Ectodermal cell (in vitro differentiated cells): ENCODE measurements around the gene SOCS7.
A peak's percentile ranks its signal among the peaks of the same experiment; 100 is the strongest.

Experiments
- H3K27ac ChIP-seq: 2 replicates; pipeline ENCODE4 v1.7.0; 2013; ENCODE audit warnings: mild to moderate bottlenecking, low read depth, low read length; ENCODE audit not compliant: insufficient read depth, poor library complexity, severe bottlenecking
- H3K27me3 ChIP-seq: 2 replicates; pipeline ENCODE4 v1.7.0; 2013; ENCODE audit warnings: mild to moderate bottlenecking, low read length; ENCODE audit not compliant: insufficient read depth, control insufficient read depth, poor library complexity, severe bottlenecking
- H3K36me3 ChIP-seq: one replicate; pipeline ENCODE4 v1.7.0; 2013; ENCODE audit warnings: low read length; ENCODE audit not compliant: control insufficient read depth, insufficient read depth
- H3K4me1 ChIP-seq: one replicate; pipeline ENCODE4 v1.7.0; 2013; ENCODE audit warnings: low read length; ENCODE audit not compliant: control insufficient read depth, insufficient read depth
- H3K4me3 ChIP-seq: 2 replicates; pipeline ENCODE4 v1.7.0; 2013; ENCODE audit warnings: low read depth, low read length, control low read depth; ENCODE audit not compliant: insufficient read depth
- H3K9me3 ChIP-seq: 2 replicates; pipeline ENCODE4 v1.7.0; 2013; ENCODE audit warnings: mild to moderate bottlenecking, low read length, moderate library complexity; ENCODE audit not compliant: control insufficient read depth
- WGBS, 2 experiments: methylation state at CpG; one replicate each; pipeline ENCODE4 v1.1.7; 2013; ENCODE audit warnings: missing lambda C conversion rate in 2 of 2; 5-methylcytosine and 5-hydroxymethylcytosine counted together

Gene SOCS7

DNA sequence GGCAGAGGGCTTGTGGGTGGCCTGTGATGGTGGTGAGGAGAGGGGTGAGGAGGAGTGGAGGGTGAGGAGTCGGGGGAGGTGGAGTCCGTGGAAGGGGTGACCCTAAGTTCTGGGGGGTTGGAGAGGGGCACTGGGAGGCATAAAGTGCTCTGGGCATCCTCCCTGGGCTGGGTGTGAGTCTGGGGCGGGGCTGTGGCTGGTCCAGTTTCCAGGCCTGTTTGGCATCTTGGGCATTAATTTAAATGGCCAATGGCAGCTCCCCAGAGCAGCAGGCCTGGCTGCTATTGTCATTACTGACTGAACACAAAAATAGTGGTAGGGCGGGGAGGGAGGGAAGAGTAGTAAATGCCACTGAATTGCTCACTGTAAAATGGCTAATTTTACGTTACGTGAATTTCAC is 68.9 kb downstream of the SOCS7 start:
- peaks cover 57% of the 10 kb centered on the region for H3K4me1 ChIP-seq
- peaks cover 25% of the 10 kb centered on the region for H3K27me3 ChIP-seq
- H3K27ac ChIP-seq = no peak overlapping the region

GRCh38 chr17:38421171-38421841 is 69.7 kb downstream of the SOCS7 start:
- Histone ChIP-seq H3K9me3 (no peaks in the 10 kb centered on the region), H3K27ac (no peak overlapping the region), H3K4me1 (peaks cover 59% of the 10 kb centered on the region), H3K36me3 (no peaks in the 10 kb centered on the region), H3K4me3 (no peak overlapping the region), H3K27me3 (peaks cover 25% of the 10 kb centered on the region)
- 45 to 47% methylated on average over 14 of the region's 14 CpGs for WGBS, 2 experiments

More for the DNA sequence above, 68.9 kb downstream of the SOCS7 start:
- 79 to 80% methylated on average over 6 of the region's 6 CpGs for WGBS, 2 experiments
- H3K9me3 ChIP-seq = no peaks in the 10 kb centered on the region
- no peaks in the 10 kb centered on the region for H3K36me3 ChIP-seq
- no peak overlapping the region for H3K4me3 ChIP-seq

DNA sequence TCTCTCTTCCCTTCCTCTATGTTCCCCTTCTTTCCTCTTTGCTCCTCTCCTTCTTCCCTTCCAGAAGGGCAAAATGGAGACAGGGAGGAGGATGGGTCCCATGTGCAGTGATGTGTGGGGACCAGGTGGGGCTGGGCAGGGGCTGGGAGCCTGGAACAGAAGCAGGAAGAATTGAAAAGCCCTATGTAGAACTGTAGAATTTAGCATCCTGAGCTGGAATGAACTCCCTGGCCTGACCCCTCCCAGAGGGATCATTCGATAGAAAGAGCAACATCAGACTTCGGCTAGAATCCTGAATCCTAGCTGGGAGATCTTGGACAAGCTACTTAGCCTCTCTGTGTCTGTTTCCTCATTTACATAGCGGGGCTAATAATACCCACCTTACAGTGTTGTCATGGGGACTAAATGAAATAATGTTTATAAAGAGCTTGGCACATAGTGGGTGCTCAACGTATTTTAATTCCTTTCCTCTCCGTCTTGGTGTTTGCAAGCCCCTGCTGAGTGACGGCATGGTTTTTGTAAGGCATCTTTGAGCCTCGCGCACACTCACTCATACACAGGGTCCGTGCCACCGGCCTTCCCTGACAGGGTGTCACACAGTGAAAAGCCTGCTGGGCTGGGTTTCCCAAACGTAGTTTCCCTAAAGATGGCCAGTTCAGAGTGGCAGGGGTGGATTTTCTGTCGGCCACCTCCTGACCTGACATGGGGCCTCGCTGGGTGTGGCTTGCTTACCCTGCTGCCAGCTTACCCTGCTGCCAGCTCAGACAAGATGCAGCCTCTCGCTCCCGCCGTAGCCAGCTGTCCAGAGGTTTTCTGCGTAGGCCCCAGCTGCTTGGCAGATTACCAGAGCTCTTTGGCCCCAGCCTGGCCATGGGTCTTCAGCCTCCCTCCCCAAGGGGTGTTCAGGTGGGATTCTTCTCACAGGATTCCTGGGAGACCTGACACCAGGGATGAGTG is 70.5 kb downstream of the SOCS7 start:
- no peaks in the 10 kb centered on the region for H3K36me3 ChIP-seq
- H3K4me1 ChIP-seq = peaks cover 56% of the 10 kb centered on the region
- no peak overlapping the region for H3K27ac ChIP-seq
- WGBS, 2 experiments = 70 to 73% methylated on average over 17 of the region's 17 CpGs
- peaks cover 25% of the 10 kb centered on the region for H3K27me3 ChIP-seq
- H3K9me3 ChIP-seq = no peaks in the 10 kb centered on the region
- no peak overlapping the region for H3K4me3 ChIP-seq

GRCh38 chr17:38424297-38424972 is 72.8 kb downstream of the SOCS7 start:
- Histone ChIP-seq H3K27ac (no peak overlapping the region), H3K9me3 (no peaks in the 10 kb centered on the region), H3K36me3 (no peaks in the 10 kb centered on the region), H3K4me1 (peaks cover 53% of the 10 kb centered on the region), H3K4me3 (no peak overlapping the region), H3K27me3 (peaks cover 11% of the 10 kb centered on the region)
- WGBS, 2 experiments = 86% methylated on average over 6 of the region's 6 CpGs

GRCh38 chr17:38425031-38425430 is 73.4 kb downstream of the SOCS7 start:
- Histone ChIP-seq H3K4me3 (no peak overlapping the region), H3K9me3 (no peaks in the 10 kb centered on the region), H3K36me3 (no peaks in the 10 kb centered on the region), H3K27me3 (peaks cover 5% of the 10 kb centered on the region), H3K4me1 (peaks cover 48% of the 10 kb centered on the region), H3K27ac (no peak overlapping the region)
- WGBS, 2 experiments = 84 to 87% methylated on average over 13 of the region's 13 CpGs

GRCh38 chr17:38425744-38426143 is 74.1 kb downstream of the SOCS7 start:
- no peaks in the 10 kb centered on the region for H3K36me3 ChIP-seq
- peaks cover 41% of the 10 kb centered on the region for H3K4me1 ChIP-seq
- H3K27me3 ChIP-seq = peaks cover 3% of the 10 kb centered on the region
- no peaks in the 10 kb centered on the region for H3K9me3 ChIP-seq
- no peak overlapping the region for H3K4me3 ChIP-seq
- no peak overlapping the region for H3K27ac ChIP-seq
- 67 to 68% methylated on average over 9 of the region's 9 CpGs for whole genome bisulfite sequencing, 2 experiments

DNA sequence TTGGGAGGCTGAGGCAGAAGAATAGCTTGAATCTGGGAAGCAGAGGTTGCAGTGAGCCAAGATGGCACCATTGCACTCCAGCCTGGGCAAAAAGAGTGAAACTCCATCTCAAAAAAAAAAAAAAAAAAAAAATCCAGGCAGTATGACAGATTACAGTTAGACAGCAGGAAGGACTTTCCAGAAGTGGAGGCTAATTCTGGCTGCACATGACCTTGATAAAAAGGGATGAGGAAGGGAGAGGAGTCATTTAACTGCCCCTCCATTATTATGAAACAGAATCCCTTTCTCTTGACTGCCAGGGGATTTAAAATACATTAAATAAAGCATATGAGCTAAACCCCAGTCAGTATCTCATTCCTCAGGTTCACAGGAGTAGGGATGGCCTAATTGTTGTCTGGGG is 74.8 kb downstream of the SOCS7 start:
- H3K9me3 ChIP-seq = no peaks in the 10 kb centered on the region

GRCh38 chr17:38427160-38427949 is 75.7 kb downstream of the SOCS7 start:
- Histone ChIP-seq H3K4me1 (peaks cover 25% of the 10 kb centered on the region), H3K36me3 (no peaks in the 10 kb centered on the region), H3K9me3 (no peaks in the 10 kb centered on the region), H3K27me3 (peaks cover 3% of the 10 kb centered on the region), H3K27ac (no peak overlapping the region), H3K4me3 (peak overlapping the region; percentile 62)
- WGBS, 2 experiments = 79 to 84% methylated on average over 7 of the region's 7 CpGs

More for the DNA sequence above, 74.8 kb downstream of the SOCS7 start:
- H3K27me3 ChIP-seq = peaks cover 3% of the 10 kb centered on the region
- no peak overlapping the region for H3K27ac ChIP-seq
- H3K4me1 ChIP-seq = peaks cover 34% of the 10 kb centered on the region
- H3K4me3 ChIP-seq = no peak overlapping the region
- H3K36me3 ChIP-seq = no peaks in the 10 kb centered on the region

- H3K27me3 ChIP-seq = peaks cover 3% of the 10 kb centered on the region
- H3K4me3 ChIP-seq = peak within 1 kb of the TSS; percentile 62
- WGBS, 2 experiments = 1 to 2% methylated on average over 42 to 44 of the region's 46 CpGs
- no peaks in the 10 kb centered on the region for H3K9me3 ChIP-seq
- peaks cover 20% of the 10 kb centered on the region for H3K4me1 ChIP-seq
- H3K27ac ChIP-seq = no peak within 1 kb of the TSS
- no peaks in the 10 kb centered on the region for H3K36me3 ChIP-seq
Observed at GRCh38 chr17:38428112-38428642, 76.5 kb downstream of the SOCS7 start, which contains the start of gene ARHGAP23. TSS of gene ARHGAP23 (plus strand) at chr17:38428464. CDS start at chr17:38428486, 22 bp downstream.
